GM12878 (cell line): Measurements from ENCODE around the gene ABHD12B. TPM values are rescaled to one million over a fixed set of nuclear protein-coding genes. Genes with fewer than 3 reads are reported as not detected.

Experiments used
- BHLHE40 ChIP-seq, 2 experiments: fragments of 450-650 bp in 1 of 2; IDR thresholded peaks; 2 replicates each; pipeline ENCODE4 v1.6.1; 2011 to 2017; ENCODE audit warnings: low read depth in 2 of 2, borderline replicate concordance in 1 of 2, improper control_type of control experiment in 1 of 2, low read length in 1 of 2, mild to moderate bottlenecking in 1 of 2
- BMI1 ChIP-seq: fragments of 450-650 bp; IDR thresholded peaks from 2 replicates; pipeline ENCODE4 v1.6.1; 2016; ENCODE audit warnings: mild to moderate bottlenecking, moderate library complexity, borderline replicate concordance
- CHD4 ChIP-seq: fragments of 200-600 bp; sonication (generic); IDR thresholded peaks from 2 replicates; pipeline ENCODE4 v1.6.1; 2016; ENCODE audit warnings: mild to moderate bottlenecking
- CTCF ChIP-seq, 3 experiments: IDR thresholded peaks in 2 of 3; conservative IDR thresholded peaks in 1 of 3; 2 replicates each; pipeline ENCODE4 v1.5.1; 2011; ENCODE audit warnings: low read depth in 3 of 3, low read length in 3 of 3, mild to moderate bottlenecking in 3 of 3, control low read depth in 2 of 3, moderate library complexity in 2 of 3, inconsistent platforms in 1 of 3, mixed read lengths in 1 of 3; ENCODE audit not compliant: control insufficient read depth in 2 of 3, insufficient read depth in 1 of 3; ENCODE audit errors: extremely low read depth in 1 of 3
- E2F4 ChIP-seq: IDR thresholded peaks from 2 replicates; pipeline ENCODE4 v1.6.1; 2012; ENCODE audit warnings: low read depth, low read length, improper control_type of control experiment
- EGR1 ChIP-seq, 2 experiments: IDR thresholded peaks; 1 replicate in 1 of 2; 2 replicates in 1 of 2; pipeline ENCODE4 v1.6.1; 2011 to 2012; ENCODE audit warnings: low read depth in 2 of 2, low read length in 2 of 2, borderline replicate concordance in 1 of 2, mild to moderate bottlenecking in 1 of 2, moderate library complexity in 1 of 2
- ESRRA ChIP-seq: IDR thresholded peaks from 2 replicates; pipeline ENCODE4 v1.6.1; 2012; ENCODE audit warnings: mild to moderate bottlenecking, low read length, improper control_type of control experiment
- EZH2 ChIP-seq: IDR thresholded peaks from 2 replicates; pipeline ENCODE4 v1.6.1; 2012; ENCODE audit warnings: low read depth, mild to moderate bottlenecking, control low read depth, inconsistent platforms, low read length, borderline replicate concordance; ENCODE audit not compliant: control insufficient read depth
- FOXK2 ChIP-seq: fragments of 450-650 bp; IDR thresholded peaks from 2 replicates; pipeline ENCODE4 v1.6.1; 2017; ENCODE audit warnings: mild to moderate bottlenecking, moderate library complexity
- KDM1A ChIP-seq: fragments of 200-600 bp; sonication (generic); IDR thresholded peaks from 2 replicates; pipeline ENCODE4 v1.6.1; 2016; ENCODE audit warnings: borderline replicate concordance
- MTA3 ChIP-seq: IDR thresholded peaks from 2 replicates; pipeline ENCODE4 v1.6.1; 2012; ENCODE audit warnings: low read length, inconsistent platforms, borderline replicate concordance
- NFIC ChIP-seq: IDR thresholded peaks from 2 replicates; pipeline ENCODE4 v1.6.1; 2012; ENCODE audit warnings: low read depth, mild to moderate bottlenecking, inconsistent platforms, low read length, moderate library complexity
- RFX5 ChIP-seq: IDR thresholded peaks from 2 replicates; pipeline ENCODE4 v1.6.1; 2011; ENCODE audit warnings: low read depth, low read length, improper control_type of control experiment
- SMAD1 ChIP-seq: fragments of 450-650 bp; IDR thresholded peaks from 2 replicates; pipeline ENCODE4 v1.6.1; 2018; ENCODE audit warnings: mild to moderate bottlenecking, low read depth; ENCODE audit not compliant: partially characterized antibody
- SMC3 ChIP-seq: IDR thresholded peaks from 2 replicates; pipeline ENCODE4 v1.6.1; 2011; ENCODE audit warnings: low read length, improper control_type of control experiment, borderline replicate concordance
- SPI1 ChIP-seq: IDR thresholded peaks from 2 replicates; pipeline ENCODE4 v1.6.1; 2011; ENCODE audit warnings: low read depth, mild to moderate bottlenecking, low read length, moderate library complexity, borderline replicate concordance; ENCODE audit not compliant: insufficient read depth
- SREBF1 ChIP-seq: IDR thresholded peaks from 2 replicates; pipeline ENCODE4 v1.6.1; 2012; ENCODE audit warnings: mild to moderate bottlenecking, low read length
- SRF ChIP-seq, 2 experiments: IDR thresholded peaks; 2 replicates each; pipeline ENCODE4 v1.6.1; 2011; ENCODE audit warnings: low read depth in 2 of 2, low read length in 2 of 2, mild to moderate bottlenecking in 1 of 2, moderate library complexity in 1 of 2
- TAF1 ChIP-seq: IDR thresholded peaks from 2 replicates; pipeline ENCODE4 v1.6.1; 2011; ENCODE audit warnings: mild to moderate bottlenecking, low read depth, low read length, borderline replicate concordance
- TBL1XR1 ChIP-seq: IDR thresholded peaks from 2 replicates; pipeline ENCODE4 v1.6.1; 2012; ENCODE audit warnings: low read depth, low read length, improper control_type of control experiment
- YBX1 ChIP-seq: fragments of 450-650 bp; IDR thresholded peaks from 2 replicates; pipeline ENCODE4 v1.6.1; 2016; ENCODE audit warnings: antibody characterized with exemption
- polyA plus RNA-seq, 11 experiments: library from polyadenylated mRNA; depleted of rRNA in 4 of 11; unstranded in 6 of 11; stranded (reverse) in 5 of 11; fragments of >200 nt; fragmentation: Nextera tagmentation in 4 of 11; fragmentation: Illumina TruSeq in 1 of 11; extraction: Ambion mirVana in 4 of 11; extraction: Trizol in 1 of 11; gene quantifications; 1 replicate in 1 of 11; 2 replicates in 10 of 11; pipeline versions ENCODE4 v1.2.1 to v1.2.3, GENCODE V29; 2011 to 2016; ENCODE audit warnings: inconsistent platforms in 2 of 11, missing spikeins in 2 of 11, low read depth in 1 of 11
- total RNA-seq, 4 experiments: library from RNA; depleted of rRNA in 3 of 4; stranded (reverse); fragments of >200 nt in 3 of 4; fragmentation: Illumina TruSeq in 1 of 4; extraction: Trizol in 1 of 4; gene quantifications; 2 replicates each; pipeline versions ENCODE4 v1.2.1 to v1.2.3, GENCODE V29; 2013 to 2021
- TF ChIP-seq, protein P1 (sequence below): fragments of 450-650 bp; IDR thresholded peaks from 2 replicates; pipeline ENCODE4 v1.6.1; 2018; ENCODE audit warnings: mild to moderate bottlenecking, low read depth, moderate library complexity; ENCODE audit not compliant: partially characterized antibody
- TF ChIP-seq, protein P2 (sequence below): fragments of 150-350 bp; IDR thresholded peaks from 2 replicates; pipeline ENCODE4 v1.6.1; 2014; ENCODE audit warnings: mild to moderate bottlenecking, low read depth, low read length

ABHD12B gene
- total and polyA plus RNA-seq, 10 of the 15 experiments (the other 5 are each of a cell fraction or from before 2014, with no cell fraction given), result not detected

GRCh38 chr14:50823762-50824636, 47.9 kb upstream of the ABHD12B start (continued):
- TF ChIP-seq SPI1, result peak; percentile 79
- TF ChIP-seq ESRRA, result no peak
- TF ChIP-seq EZH2, result no peak
- peak; percentile 55; the same call in 1 of the 2 replicates for TF ChIP-seq TBL1XR1
- TF ChIP-seq SMC3, result no peak
- no peak for TF ChIP-seq CTCF (IDR thresholded peaks at IDR 0.05 in 2 of 3, conservative IDR thresholded peaks at IDR 0.05 in 1 of 3; ENCODE audit: control insufficient read depth in 2 of 3, extremely low read depth in 1 of 3, insufficient read depth in 1 of 3, low read depth in 3 of 3, low read length in 3 of 3)
- TF ChIP-seq BMI1, result no peak
- peak; percentile 59 to 60; a peak in 1 of 4 replicates for TF ChIP-seq BHLHE40 (IDR thresholded peaks at IDR 0.05; ENCODE audit: borderline replicate concordance in 1 of 2, low read depth in 2 of 2, low read length in 1 of 2)
- no peak for TF ChIP-seq RFX5
- no peak for TF ChIP-seq SRF (IDR thresholded peaks at IDR 0.05; ENCODE audit: low read depth in 2 of 2, low read length in 2 of 2)
- TF ChIP-seq, protein P1, sequence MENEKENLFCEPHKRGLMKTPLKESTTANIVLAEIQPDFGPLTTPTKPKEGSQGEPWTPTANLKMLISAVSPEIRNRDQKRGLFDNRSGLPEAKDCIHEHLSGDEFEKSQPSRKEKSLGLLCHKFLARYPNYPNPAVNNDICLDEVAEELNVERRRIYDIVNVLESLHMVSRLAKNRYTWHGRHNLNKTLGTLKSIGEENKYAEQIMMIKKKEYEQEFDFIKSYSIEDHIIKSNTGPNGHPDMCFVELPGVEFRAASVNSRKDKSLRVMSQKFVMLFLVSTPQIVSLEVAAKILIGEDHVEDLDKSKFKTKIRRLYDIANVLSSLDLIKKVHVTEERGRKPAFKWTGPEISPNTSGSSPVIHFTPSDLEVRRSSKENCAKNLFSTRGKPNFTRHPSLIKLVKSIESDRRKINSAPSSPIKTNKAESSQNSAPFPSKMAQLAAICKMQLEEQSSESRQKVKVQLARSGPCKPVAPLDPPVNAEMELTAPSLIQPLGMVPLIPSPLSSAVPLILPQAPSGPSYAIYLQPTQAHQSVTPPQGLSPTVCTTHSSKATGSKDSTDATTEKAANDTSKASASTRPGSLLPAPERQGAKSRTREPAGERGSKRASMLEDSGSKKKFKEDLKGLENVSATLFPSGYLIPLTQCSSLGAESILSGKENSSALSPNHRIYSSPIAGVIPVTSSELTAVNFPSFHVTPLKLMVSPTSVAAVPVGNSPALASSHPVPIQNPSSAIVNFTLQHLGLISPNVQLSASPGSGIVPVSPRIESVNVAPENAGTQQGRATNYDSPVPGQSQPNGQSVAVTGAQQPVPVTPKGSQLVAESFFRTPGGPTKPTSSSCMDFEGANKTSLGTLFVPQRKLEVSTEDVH, result no peak
- TF ChIP-seq YBX1, result no peak
- TF ChIP-seq, protein P2, sequence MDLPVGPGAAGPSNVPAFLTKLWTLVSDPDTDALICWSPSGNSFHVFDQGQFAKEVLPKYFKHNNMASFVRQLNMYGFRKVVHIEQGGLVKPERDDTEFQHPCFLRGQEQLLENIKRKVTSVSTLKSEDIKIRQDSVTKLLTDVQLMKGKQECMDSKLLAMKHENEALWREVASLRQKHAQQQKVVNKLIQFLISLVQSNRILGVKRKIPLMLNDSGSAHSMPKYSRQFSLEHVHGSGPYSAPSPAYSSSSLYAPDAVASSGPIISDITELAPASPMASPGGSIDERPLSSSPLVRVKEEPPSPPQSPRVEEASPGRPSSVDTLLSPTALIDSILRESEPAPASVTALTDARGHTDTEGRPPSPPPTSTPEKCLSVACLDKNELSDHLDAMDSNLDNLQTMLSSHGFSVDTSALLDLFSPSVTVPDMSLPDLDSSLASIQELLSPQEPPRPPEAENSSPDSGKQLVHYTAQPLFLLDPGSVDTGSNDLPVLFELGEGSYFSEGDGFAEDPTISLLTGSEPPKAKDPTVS, result no peak
- no peak for TF ChIP-seq CHD4
- no peak for TF ChIP-seq EGR1 (IDR thresholded peaks at IDR 0.05; ENCODE audit: borderline replicate concordance in 1 of 2, low read depth in 2 of 2, low read length in 2 of 2)
- no peak for TF ChIP-seq SREBF1
- TF ChIP-seq MTA3, result no peak
- TF ChIP-seq E2F4, result no peak
- TF ChIP-seq SMAD1, result no peak
- TF ChIP-seq KDM1A, result no peak
- TF ChIP-seq NFIC, result peak; percentile 49
- no peak for TF ChIP-seq TAF1
- TF ChIP-seq FOXK2, result no peak
